ENCODE data around the gene UQCR11.

Gene UQCR11

DNA sequence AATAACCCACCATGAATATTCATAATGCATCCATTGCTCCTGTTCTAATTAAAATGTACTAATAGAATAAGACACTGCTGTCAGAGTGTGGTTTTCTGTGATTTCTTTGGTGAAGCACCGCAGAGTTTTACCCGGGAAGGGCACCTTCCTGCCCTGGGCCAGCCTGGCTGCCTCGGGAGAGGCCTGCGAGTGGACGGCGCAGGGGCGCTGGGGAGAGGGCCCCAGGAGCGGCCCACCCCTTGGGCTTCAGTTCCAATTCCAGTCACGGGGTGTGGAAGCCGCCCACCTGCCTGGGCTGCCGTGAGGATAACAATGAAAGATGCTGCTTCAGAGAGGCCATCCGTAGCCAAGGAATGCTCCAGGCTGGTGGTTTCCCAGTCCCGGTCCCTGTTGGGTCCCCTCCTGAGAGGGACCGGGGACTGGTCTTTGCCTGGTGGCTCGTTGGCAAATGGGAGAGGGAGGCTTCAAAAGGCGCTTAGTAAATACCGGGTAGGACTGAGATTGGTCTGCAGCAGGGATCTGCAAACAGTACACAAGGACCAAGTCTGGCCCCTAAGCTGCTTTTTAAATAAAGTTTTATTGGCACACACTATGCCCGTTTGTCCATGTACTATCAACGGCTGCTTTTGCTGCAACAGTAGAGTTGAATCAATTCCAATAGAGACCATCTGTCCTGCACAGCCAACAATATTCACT is 29.1 kb upstream of the UQCR11 start:
- no peak overlapping the region for H3K27ac ChIP-seq
- no peak for TF ChIP-seq ZFX (IDR thresholded peaks at IDR 0.05; ENCODE audit: borderline replicate concordance)
- TF ChIP-seq, protein P1, sequence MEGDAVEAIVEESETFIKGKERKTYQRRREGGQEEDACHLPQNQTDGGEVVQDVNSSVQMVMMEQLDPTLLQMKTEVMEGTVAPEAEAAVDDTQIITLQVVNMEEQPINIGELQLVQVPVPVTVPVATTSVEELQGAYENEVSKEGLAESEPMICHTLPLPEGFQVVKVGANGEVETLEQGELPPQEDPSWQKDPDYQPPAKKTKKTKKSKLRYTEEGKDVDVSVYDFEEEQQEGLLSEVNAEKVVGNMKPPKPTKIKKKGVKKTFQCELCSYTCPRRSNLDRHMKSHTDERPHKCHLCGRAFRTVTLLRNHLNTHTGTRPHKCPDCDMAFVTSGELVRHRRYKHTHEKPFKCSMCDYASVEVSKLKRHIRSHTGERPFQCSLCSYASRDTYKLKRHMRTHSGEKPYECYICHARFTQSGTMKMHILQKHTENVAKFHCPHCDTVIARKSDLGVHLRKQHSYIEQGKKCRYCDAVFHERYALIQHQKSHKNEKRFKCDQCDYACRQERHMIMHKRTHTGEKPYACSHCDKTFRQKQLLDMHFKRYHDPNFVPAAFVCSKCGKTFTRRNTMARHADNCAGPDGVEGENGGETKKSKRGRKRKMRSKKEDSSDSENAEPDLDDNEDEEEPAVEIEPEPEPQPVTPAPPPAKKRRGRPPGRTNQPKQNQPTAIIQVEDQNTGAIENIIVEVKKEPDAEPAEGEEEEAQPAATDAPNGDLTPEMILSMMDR (IDR thresholded peaks at IDR 0.05) = no peak

DNA sequence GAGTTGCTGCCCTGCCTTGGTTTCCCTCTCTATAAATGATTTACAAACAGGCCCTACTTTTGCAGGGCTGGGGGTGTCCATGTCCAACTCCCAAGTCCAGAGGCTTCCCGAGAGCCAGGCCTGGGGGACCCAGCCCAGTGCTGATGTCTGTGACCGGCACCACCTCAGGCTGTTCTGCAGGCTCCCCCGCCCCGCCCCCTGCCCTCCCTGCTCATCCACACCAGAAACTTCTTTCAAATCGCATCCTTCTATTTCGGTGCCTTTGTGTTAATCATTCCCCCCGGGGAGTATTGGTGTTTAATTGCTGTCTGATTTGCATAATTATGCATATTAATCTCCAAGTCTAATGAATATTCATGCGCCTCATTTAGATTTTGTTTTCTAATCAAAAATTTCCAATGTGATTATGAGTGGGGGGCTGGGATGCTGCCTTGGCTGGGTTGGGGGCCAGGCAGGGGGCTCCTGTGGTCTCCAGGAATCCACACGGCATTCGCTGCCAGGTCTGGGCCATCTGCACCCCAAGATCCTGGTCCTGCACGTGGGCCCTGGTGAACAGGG is 28.1 kb upstream of the UQCR11 start:
- TF ChIP-seq, protein P1 (IDR thresholded peaks at IDR 0.05) = no peak
- TF ChIP-seq ZFX (IDR thresholded peaks at IDR 0.05; ENCODE audit: borderline replicate concordance) = no peak

DNA sequence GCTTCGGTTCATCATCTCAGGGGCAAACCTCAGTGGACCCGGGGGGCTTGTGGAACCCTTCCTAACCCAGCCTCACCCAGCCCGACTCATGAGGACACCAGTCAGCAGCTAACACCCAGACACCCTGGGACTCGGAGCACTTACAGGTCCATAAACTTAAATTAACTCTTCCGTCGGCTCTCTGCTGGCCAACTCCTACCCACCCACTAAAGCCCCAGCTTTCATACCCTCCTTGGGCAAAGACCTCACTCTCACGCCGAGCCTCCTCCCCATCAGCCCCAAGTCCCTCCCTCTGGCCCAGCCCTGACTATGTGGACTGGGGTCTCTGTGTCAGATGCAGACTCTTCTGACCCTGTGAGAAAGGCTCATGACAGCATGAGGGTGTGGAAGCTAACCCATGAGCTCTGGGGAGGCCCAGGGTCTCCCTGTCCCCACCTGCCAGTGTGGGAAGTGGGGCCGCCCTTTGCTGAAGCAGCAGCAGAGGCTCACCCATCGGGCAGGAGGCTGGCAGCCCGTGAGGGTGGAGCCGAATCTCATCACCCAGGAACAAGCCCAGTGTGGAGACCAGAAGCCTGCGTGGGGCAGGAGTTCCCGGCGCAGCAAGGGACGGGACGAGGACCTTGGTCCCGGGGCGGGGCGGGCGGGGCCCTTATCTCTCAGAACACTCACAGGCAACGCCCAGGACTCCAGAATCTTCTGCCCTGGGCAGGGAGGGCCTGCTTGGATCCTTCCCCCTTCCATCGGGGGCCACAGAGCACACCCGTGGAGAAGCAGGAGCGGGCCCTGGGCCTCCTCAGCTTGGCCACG is 27.4 kb upstream of the UQCR11 start:
- no peak overlapping the region for H3K27ac ChIP-seq
- no peak for TF ChIP-seq ZFX (IDR thresholded peaks at IDR 0.05; ENCODE audit: borderline replicate concordance)
- TF ChIP-seq, protein P1 (IDR thresholded peaks at IDR 0.05) = no peak

More for the DNA sequence above, 28.1 kb upstream of the UQCR11 start:
- H3K27ac ChIP-seq = no peak overlapping the region

DNA sequence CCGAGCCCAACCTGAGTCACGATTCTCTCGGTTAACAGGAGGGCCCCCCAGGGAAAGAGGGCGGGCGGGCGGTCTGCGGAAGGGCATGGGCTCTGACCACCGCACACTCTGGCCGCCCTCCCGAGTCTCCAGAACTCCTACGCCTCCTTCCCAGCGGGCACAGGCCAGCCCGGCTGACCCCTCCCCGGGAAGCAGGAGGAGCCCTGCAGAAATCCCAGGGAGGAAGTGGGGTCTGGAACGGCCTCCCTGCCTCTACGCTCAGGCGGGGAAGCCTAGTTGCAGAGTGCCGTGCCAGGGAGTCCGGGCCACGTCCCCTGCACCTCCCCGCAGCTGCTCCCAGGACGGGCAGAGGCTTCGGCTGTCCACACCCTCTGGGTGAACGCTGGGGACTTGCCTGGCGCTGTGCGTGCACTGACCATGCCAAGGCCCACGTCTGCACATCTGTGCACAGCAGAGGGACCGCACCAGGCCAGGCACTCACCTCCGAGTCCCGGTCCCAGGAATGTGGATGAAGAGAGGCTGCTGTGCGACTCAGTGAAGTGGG is 26.4 kb upstream of the UQCR11 start:
- TF ChIP-seq, protein P1 (IDR thresholded peaks at IDR 0.05) = no peak
- no peak for TF ChIP-seq ZFX (IDR thresholded peaks at IDR 0.05; ENCODE audit: borderline replicate concordance)
- no peak overlapping the region for H3K27ac ChIP-seq

DNA sequence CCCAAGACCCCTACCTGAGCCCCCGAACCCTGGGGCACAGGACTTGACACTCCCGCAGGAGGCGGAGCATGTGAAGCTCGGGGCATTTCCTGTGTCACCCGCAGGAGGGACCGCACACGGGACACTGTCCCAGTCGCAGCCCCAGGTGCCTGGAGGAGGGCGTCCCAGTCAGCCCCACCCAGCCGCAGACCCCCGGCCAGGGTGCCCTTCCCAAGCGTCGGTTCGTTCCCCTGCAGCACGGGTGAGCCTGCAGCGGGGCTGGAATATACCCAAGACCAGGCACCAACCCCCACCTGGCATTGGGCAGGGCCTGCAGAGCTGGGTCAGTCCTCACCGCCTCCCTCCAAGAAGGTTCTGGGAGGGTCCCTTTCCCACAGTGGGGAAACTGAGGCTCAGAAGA is 25.5 kb upstream of the UQCR11 start:
- TF ChIP-seq, protein P1 (IDR thresholded peaks at IDR 0.05) = no peak
- TF ChIP-seq ZFX (IDR thresholded peaks at IDR 0.05; ENCODE audit: borderline replicate concordance) = no peak
- no peak overlapping the region for H3K27ac ChIP-seq

DNA sequence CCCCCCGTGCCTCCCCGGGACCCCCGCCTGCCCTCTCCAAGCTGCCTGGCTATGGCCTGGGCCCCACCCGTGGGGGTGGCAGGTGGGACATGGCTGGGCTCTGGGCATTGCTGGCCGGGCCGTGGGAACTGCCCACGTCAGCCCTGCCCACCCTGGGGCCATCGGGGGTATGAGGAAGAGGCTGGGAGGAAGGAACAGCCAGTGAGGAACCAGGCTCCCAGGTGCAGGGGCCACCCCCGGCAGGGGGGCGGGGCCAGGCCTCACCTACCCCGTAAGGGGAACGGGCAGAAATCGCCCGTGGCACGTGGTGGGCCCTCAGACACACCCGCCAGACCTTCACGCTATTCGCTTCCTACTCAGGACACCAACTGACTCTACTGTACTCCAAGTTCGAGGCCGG is 24.8 kb upstream of the UQCR11 start:
- TF ChIP-seq, protein P1 (IDR thresholded peaks at IDR 0.05) = no peak
- no peak for TF ChIP-seq ZFX (IDR thresholded peaks at IDR 0.05; ENCODE audit: borderline replicate concordance)
- H3K27ac ChIP-seq = no peak overlapping the region

Data from 22Rv1 (cell line).